K562 treated with DMSO at 1 percent for 48 hours (cell line): ENCODE data around the gene SOCS6. TPM values are rescaled to one million over a fixed set of nuclear protein-coding genes. Genes with fewer than 3 reads are reported as not detected.

Experiments used
- total RNA-seq: library from RNA; unstranded; fragments of 300-600 nt; gene quantifications from 2 replicates; pipeline ENCODE4 v1.2.3, GENCODE V29; 2022; ENCODE audit warnings: low replicate concordance; ENCODE audit errors: extremely low read depth

The SOCS6 gene, protein sequence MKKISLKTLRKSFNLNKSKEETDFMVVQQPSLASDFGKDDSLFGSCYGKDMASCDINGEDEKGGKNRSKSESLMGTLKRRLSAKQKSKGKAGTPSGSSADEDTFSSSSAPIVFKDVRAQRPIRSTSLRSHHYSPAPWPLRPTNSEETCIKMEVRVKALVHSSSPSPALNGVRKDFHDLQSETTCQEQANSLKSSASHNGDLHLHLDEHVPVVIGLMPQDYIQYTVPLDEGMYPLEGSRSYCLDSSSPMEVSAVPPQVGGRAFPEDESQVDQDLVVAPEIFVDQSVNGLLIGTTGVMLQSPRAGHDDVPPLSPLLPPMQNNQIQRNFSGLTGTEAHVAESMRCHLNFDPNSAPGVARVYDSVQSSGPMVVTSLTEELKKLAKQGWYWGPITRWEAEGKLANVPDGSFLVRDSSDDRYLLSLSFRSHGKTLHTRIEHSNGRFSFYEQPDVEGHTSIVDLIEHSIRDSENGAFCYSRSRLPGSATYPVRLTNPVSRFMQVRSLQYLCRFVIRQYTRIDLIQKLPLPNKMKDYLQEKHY
- total RNA-seq = not detected in 2 replicates

GRCh38 chr18:70288851-70289328 lies at the start of gene SOCS6:
SOCS6 (plus strand) TSS chr18:70289045; CDS start chr18:70324669, 35,624 bp downstream.

Other genes starting within 250 kb of the SOCS6 start
- not detected in 2 replicates for gene RTTN, start 83.4 kb upstream of the SOCS6 start, total RNA-seq